Stimulated activated CD8-positive, alpha-beta memory T cell treated with anti-CD3 and anti-CD28 coated beads, Interleukin-15, amount 100 ng/mL, for 4 hours (primary cell): ENCODE data around the gene ZNF423.

Source experiments
- DNase-seq, 2 donors: peaks; one replicate each; pipeline ENCODE4 v3.0.0-alpha.2; 2020; ENCODE audit warnings: low read depth in 2 of 2

ZNF423 gene

DNA sequence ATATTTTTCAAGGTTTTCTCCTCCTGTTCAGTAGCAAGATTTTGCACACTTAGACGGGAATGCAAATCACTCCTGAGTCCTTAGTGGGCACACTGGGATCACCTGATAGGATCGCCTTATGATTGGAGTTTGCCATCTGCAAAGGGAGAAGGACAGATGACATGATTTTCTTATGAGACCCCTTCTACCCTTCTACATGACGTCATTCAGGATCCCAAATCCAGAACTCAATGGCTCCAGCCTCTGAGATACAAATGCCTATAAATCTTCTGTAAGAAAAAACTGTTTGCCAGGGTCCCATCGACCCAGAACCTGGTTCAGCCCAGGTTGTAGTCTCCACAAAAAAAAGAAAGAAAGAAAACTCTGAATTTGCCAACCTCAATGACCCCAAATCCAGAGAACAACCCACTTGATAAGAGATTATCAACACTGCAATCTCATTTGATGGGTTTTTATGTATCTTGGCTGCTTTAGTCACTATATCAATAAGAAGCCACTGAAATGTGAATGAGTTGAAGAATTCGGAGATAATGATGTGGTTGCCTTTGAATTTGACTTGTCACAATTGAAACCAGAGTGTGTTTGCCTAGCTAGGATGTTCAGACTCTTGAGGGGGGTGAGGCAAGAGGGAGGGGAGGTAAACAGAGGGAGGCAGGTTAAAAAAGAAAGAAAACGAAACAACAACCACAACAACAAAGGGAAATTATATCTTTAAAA is 6.7 kb downstream of the ZNF423 start:
- no peak for DNase-seq

DNA sequence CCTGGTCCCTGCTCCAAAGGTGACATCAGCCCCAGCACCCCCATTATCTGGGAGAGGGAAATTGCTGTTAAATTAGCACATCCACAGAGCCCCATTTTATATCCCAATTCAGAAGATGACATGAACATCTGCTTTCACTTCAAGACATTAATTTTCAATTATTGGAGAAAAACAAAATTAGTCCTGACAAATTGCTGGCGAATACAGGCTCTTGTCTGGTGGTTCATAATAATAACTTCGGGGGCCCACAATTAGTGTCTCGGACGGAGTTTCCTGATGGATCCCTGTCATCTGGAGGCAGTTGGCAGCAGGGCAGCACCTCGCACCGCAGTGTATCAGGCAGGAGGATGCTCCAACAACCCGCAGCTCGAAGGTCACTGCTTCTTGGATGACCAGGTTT is 7.4 kb downstream of the ZNF423 start:
- no peak for DNase-seq

GRCh38 chr16:49846800-49847199 is 9.1 kb downstream of the ZNF423 start:
- no peak for DNase-seq

GRCh38 chr16:49844359-49844758 is 11.6 kb downstream of the ZNF423 start:
- no peak for DNase-seq

DNA sequence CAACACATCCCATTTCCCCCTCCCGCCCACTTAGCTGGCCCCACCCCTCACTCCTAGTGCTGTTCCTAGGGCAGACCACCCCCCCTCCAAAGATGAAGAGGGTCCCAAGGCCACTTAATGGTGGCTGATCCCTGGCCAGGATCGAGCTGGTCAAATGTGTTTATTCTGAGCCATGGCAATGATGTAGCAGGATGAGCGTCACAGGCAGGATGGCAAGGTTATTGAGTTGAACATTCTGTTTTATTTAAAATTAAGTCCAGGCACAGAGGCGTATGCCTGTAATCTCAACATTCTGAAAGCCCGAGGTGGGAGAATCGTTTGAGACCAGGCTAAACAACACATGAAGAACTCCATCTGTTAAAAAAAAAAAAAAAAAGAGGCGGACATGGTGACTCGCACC is 12.2 kb downstream of the ZNF423 start:
- DNase-seq: no peak

DNA sequence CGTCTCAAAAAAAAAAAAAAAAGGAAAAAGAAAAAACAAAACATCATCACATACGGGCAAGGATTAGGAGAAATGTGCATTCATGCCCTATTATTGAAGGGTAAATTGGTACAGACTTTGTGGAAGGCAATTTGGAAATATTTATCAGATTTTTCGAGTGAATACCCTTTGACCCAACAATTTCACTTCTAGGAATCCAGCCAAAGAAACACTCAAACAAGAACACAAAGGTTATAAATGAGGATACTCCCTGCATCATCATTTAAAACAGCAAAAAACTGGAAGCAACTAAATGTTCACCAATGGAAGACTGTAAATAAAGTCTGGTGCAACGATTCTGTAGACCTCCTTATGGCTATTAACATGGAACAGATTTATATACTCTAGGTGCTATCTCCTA is 12.9 kb downstream of the ZNF423 start:
- DNase-seq: no peak

DNA sequence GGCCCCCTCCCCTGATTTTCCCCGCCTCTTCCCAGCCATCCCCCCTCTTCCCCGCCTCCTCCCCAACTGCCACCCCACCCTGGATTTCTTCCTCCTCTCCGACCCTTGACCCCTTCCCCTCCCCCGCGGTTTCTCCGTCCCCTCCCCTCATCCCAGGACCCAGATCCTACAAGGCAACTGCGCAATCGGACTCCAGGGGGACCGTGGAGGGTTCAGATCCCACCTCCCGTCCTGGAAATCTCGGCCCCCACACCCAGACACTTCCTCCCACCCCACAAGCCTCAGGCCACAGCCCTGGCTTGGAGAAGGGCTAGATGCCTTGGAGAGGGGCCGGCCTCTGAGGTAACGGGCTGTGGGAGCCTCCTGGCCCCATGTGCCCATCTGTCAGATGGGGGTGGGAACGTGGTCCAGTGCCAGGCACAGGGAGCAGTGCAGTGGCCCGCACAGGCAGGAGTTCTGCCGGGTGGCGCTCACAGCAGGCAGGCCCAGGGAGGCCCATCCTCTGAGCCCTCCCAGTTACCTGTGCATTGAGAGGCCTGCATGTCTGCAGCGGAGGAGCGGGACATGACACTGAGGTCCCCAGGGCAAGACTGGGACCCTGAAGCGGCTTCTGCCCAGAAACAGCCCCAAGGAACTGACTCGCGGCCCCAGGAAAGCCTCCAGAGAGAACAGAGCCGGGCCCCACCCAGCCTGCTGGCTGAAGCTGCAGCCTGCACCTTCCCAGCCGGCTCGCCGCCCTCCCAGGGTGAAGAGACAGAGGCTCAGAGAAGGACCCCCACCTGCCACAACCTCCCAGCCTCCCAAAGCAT is 16.7 kb downstream of the ZNF423 start:
- no peak for DNase-seq

DNA sequence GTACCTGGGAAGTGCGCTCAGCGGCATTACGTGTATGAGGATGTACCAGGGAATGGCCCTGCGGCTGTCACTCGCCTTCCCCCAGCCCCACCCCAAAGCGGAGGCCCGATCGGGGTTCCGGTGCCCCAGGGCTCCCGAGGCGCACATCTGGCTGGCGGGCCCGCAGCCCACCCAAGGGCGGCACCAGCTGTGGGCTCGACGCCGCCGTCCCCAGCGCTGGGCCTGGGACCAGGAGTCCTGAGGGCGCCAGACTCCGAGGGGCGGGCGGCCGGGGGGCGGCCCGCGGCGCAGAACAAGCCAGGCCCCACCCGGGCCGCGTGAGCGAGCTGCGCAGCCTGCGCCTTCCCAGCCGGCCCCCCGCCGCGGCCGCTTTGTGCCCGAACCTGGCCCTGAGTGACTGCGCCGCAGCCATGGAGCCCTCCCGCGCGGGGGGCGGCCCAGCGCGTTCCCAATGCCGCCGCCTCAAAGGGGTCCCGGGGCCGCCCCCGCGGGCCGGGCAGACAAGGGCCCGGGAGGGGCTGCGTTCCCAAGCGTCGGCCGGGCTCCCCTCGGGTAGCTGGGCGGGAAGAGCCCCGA is 17.4 kb downstream of the ZNF423 start:
- no peak for DNase-seq

DNA sequence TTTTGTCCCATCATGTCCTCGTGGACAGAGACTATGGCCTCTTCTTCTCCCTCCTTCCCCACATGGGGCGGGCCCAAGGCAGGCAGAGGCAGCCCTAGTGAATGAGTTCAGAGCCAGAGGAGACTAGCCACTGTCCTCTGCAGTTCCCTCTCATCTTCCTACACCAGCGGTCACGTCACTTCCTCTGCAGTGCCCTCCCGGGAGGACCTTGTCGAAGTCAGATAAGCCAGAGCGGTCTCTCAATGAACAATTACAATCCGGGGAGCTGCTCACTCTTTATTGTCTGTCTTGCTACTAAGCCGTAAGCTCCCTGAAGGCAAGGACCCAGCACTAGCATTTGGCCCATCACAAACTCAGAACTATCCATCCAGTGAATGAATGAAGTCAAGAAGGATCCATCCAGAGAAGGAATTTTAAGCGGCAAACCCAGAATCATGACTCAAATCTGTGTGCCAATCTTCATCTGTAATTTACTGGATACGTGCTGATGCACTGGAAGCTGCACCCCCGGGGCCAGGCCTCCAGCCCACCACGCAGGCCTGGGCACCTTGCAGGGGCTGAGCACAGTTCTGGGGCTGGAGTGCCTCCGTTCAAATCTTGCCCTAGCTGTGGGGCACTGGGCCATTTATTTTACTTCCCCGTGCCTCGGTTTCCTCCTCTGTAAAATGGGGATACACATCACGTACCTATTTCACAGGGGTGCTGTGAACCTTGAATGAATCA is 18.1 kb downstream of the ZNF423 start:
- DNase-seq: no peak

DNA sequence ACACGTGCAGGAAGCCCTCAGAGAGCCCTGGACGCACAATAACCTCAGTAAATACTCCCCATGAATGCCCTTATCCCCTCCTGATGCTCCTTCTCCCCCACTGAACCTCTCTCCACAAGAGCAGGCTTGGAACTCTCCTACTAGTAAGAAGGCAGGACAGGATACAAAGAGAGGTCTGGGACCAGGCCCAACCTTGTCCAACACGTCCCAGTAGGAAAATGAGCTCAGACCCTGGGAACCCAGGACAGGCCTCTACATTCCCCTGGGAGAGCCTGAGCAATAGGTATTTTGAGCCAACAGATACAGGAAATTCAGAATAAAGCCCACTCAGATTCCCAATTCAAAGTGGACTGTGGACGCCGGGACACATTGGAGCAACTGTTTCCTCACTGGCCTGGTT is 19.2 kb downstream of the ZNF423 start:
- no peak for DNase-seq

GRCh38 chr16:49836218-49836617 is 19.7 kb downstream of the ZNF423 start:
- DNase-seq: no peak

DNA sequence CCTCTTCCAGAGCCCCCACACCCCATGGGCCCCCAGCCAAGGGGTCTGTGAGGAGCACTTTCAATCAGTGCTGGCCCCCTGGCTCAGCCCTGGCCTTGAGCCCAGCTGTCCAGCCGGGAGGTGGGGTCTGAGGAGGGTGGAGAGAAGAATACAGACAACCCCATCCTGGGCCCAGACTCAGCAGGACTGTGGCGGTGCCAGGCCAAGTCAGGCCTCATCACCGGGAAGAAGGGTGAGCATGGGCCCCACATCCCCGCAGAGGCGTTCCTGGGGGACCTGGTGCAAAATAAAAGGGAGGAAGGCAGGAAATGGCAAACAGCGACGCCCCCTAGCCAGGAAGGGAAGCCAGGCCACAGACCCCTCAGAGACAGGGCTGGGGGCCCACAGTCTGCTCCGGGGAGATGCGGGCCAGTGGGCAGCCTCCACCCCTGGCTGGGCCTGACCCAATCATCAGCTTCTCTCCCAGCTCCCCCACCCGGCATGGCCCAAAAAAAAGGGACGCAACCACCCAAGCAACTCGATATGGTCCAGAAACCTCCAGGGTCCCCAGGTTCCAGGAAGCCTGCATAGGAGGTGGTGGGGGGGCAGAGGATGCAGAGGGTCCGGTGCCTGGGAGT is 20.6 kb downstream of the ZNF423 start:
- no peak for DNase-seq

DNA sequence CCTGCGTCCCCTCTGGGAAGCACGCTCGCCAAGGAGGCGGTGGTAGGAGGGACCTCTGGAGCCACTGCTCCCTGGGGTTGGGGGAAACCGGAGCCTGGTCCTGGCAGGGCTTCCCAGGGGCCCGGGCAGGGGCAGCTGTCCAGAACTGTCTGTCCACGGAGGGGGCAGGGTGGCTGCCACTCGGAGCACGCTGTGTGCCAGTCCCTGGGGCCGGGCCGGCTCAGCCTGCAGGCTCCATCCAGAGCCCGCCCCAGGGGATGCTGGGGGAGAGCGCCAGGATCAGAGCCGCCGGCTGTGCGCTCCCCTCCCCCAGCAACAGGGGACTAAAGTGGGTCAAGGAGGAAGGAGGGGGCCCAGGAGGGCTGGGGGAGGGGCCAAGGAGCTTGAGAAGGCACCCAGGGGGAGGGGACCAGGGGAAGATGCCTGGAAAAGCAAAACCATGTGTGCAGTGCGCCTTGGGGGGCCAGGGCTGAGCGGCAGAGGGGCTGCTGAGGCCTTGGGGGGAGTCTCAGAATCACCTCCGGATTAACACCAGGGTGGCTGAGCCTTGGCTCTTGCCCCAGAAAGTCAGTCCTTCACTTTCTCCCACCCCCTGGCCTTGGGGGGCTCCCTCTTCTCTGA is 21.3 kb downstream of the ZNF423 start:
- no peak for DNase-seq

DNA sequence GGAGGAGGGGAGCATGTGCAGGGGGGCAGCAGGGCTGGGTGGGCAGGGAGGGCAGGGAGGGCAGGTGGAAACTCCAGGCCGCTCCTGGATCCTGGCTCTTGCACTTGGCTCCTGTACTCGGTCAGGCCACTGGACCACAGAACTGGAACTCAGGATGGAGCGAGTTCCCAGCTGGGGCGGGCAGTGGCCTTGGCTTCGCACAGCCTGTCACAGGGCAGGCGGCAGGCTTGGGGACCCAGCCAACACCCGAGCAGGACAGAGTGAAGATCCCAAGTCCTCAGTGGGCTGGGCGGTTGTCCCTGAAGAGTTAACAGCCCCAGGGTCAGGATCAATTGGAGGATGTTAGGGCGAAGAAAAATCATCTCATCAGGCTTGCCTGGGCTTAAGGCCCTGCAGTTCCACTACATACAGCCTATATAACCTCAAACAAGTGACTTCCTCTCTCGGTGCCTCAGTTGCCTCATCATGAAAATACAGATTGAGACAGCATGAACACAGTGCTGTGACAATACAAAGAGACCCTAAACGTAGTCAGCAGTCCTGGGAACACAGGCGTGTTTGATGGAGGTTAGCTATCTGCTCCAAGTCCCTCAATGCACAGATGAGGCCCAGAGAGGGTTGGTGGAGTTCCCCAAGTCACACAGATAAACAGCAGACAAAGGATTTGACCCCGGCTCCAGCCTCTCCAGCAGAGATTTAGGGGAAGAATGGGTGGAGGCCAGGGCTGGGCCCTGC is 21.9 kb downstream of the ZNF423 start:
- DNase-seq: no peak

DNA sequence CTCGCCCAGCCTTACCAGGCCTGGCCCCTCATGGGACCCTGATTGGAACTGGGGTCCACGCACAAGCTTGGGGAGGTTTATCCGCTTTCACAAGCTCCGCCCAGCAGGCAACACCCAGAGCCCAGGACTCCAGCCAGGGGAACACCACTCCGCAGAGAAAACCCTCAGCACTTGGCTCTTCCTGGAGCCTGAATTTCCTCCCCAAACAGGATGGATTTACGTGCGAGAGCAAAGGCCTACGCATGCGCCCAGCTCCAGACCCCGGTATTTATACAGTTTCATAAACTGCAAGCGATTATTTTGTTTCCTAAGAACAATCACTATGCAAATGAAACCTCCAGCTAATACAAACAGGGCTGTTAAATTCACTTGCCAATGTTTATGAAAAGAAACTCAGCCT is 22.8 kb downstream of the ZNF423 start:
- no peak for DNase-seq

DNA sequence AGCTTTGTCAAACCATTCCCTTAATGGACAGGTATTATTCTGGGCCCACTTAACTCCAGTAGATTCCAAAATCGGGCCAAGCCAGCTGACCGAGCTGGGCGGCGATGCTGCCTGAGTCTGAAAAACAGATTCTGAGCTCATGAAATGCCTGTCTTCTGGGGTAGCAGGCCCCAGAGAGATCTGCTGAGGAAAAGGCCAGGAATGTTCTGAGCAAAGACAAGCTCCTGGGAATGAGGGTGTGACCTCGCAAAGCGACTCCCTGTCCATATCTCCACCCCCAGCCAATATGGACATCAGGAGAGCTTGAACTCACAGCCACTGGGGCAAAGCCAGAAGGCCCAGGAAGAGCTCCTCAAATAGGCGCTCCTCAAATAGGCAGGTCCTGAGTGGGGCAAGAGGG is 23.7 kb downstream of the ZNF423 start:
- DNase-seq: no peak

- no peak for DNase-seq
Measured at GRCh38 chr16:49830873-49831272, 25.0 kb downstream of the ZNF423 start.

DNA sequence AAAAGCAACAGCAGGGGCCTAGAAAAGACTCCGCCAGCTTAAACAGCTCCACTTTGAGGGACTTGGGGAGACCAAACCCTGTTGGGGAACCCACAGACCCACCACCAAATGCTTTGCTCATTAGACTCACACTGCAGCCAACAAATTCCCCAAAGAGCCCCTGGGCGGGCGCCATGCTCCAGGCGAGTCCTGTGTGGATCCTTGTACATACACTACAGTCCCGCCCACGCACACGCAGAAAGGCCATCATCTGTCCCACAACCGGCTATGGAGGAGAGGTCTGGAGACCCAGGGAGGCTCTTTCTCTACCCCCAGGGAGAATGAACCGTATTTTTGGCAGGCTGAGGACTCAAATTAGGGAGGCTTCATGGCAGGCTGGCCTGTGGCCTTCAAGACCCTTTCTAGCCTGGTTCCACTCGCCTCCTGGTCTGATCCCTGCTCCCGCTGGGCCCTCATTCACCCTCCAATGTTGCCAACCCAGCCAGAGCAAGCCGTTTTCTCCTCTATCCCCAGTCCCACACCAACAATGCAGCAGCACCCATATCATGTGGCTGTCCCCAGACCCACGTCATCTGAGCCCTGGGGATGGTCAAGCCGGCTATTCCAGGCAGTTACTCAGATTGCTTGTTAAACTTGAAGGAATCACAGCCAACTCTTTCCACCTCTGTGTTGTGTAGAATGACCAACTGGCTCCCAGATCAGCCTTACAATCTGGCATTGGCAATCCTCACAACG is 27.2 kb downstream of the ZNF423 start:
- DNase-seq: no peak

GRCh38 chr16:49827805-49828438 is 28.0 kb downstream of the ZNF423 start:
- no peak for DNase-seq

- no peak for DNase-seq
Measured at GRCh38 chr16:49826515-49826914, 29.4 kb downstream of the ZNF423 start.
